K562 (cell line): ENCODE results near the gene DBNL. TPM values are rescaled to one million over a fixed set of nuclear protein-coding genes. Genes with fewer than 3 reads are reported as not detected.

ENCODE experiments used
- COPS2 ChIP-seq: fragments of 450-650 bp; conservative IDR thresholded peaks from 2 replicates; pipeline ENCODE4 v1.6.1; 2016; ENCODE audit warnings: mild to moderate bottlenecking, moderate library complexity
- EHMT2 ChIP-seq: fragments of 450-650 bp; IDR thresholded peaks from 2 replicates; pipeline ENCODE4 v1.6.1; 2018; ENCODE audit warnings: antibody characterized with exemption
- FOXA3 ChIP-seq, 2 experiments: fragments of 450-650 bp in 1 of 2; sonication (generic) in 1 of 2; formaldehyde crosslinking; IDR thresholded peaks in 1 of 2; conservative IDR thresholded peaks in 1 of 2; 2 replicates each; pipeline versions ENCODE4 v1.4.0 to v1.8.0; 2020 to 2022; ENCODE audit warnings: mild to moderate bottlenecking in 2 of 2, missing genetic modification reagents in 1 of 2
- MTA1 ChIP-seq: fragments of 450-650 bp; IDR thresholded peaks from 2 replicates; pipeline ENCODE4 v1.6.1; 2017; ENCODE audit warnings: borderline replicate concordance
- RAD21 ChIP-seq, 2 experiments: fragments of 250-450 bp in 1 of 2; fragments of 450-650 bp in 1 of 2; sonication (Bioruptor Pico) in 1 of 2; formaldehyde crosslinking in 1 of 2; IDR thresholded peaks in 1 of 2; conservative IDR thresholded peaks in 1 of 2; 2 replicates each; pipeline versions ENCODE4 v1.4.0 to v1.8.0; 2020 to 2022; ENCODE audit warnings: mild to moderate bottlenecking in 2 of 2, moderate library complexity in 1 of 2
- RFX7 ChIP-seq: fragments of 250-450 bp; sonication (Bioruptor Pico); IDR thresholded peaks from 2 replicates; pipeline ENCODE4 v1.5.1; 2021; ENCODE audit warnings: mild to moderate bottlenecking
- SMAD1 ChIP-seq: fragments of 150-350 bp; IDR thresholded peaks from 2 replicates; pipeline ENCODE4 v1.6.1; 2014; ENCODE audit warnings: low read length, low read depth; ENCODE audit not compliant: partially characterized antibody
- TCF3 ChIP-seq: sonication (generic); formaldehyde crosslinking; IDR thresholded peaks from 2 replicates; pipeline ENCODE4 v1.4.0; 2020; ENCODE audit warnings: mild to moderate bottlenecking, missing genetic modification reagents
- ZC3H4 ChIP-seq: sonication (generic); formaldehyde crosslinking; IDR thresholded peaks from 2 replicates; pipeline ENCODE4 v1.9.0; 2021; ENCODE audit warnings: missing genetic modification reagents, borderline replicate concordance
- ZNF146 ChIP-seq: IDR thresholded peaks from one replicate; pipeline ENCODE4 v1.6.1; 2018; ENCODE audit warnings: missing compliant biosample characterization; ENCODE audit not compliant: unreplicated experiment
- polyA plus RNA-seq, 8 experiments: library from polyadenylated mRNA; depleted of rRNA in 4 of 8; stranded (reverse) in 5 of 8; unstranded in 3 of 8; fragments of >200 nt; fragmentation: Nextera tagmentation in 2 of 8; fragmentation: Illumina TruSeq in 1 of 8; extraction: Ambion mirVana in 2 of 8; extraction: Trizol in 1 of 8; gene quantifications; 2 replicates each; pipeline versions ENCODE4 v1.2.1 to v1.2.3, GENCODE V29; 2011 to 2014; ENCODE audit warnings: inconsistent platforms in 1 of 8, missing spikeins in 1 of 8
- total RNA-seq, 7 experiments: library from RNA; depleted of rRNA in 6 of 7; stranded (reverse); fragments of >200 nt in 6 of 7; fragmentation: Illumina TruSeq in 2 of 7; extraction: Trizol in 2 of 7; gene quantifications; 2 replicates each; pipeline versions ENCODE4 v1.2.1 to v1.2.3, GENCODE V29; 2011 to 2021; ENCODE audit warnings: low replicate concordance in 1 of 7
- TF ChIP-seq, protein P1 (sequence below): fragments of 250-450 bp; sonication (Bioruptor Pico); IDR thresholded peaks from 2 replicates; pipeline ENCODE4 v1.8.0; 2022; ENCODE audit warnings: inconsistent platforms, mild to moderate bottlenecking, moderate library complexity, borderline replicate concordance
- TF ChIP-seq, protein P2 (sequence below): fragments of 450-650 bp; IDR thresholded peaks from 2 replicates; pipeline ENCODE4 v1.6.1; 2016; ENCODE audit warnings: antibody characterized with exemption
- TF ChIP-seq, protein P3 (sequence below): fragments of 250-450 bp; sonication (Bioruptor Pico); IDR thresholded peaks from 2 replicates; pipeline ENCODE4 v1.8.0; 2021; ENCODE audit warnings: moderate library complexity, mild to moderate bottlenecking, inconsistent platforms
- TF ChIP-seq, protein P4 (sequence below): fragments of 450-650 bp; conservative IDR thresholded peaks from 2 replicates; pipeline ENCODE4 v1.6.1; 2016; ENCODE audit warnings: missing genetic modification characterization, low read depth, mild to moderate bottlenecking, missing compliant biosample characterization, moderate library complexity
- TF ChIP-seq, protein P5 (sequence below): sonication (generic); formaldehyde crosslinking; IDR thresholded peaks from 2 replicates; pipeline ENCODE4 v1.5.0; 2020; ENCODE audit warnings: missing genetic modification reagents
- TF ChIP-seq, protein P6 (sequence below): fragments of 250-450 bp; sonication (Bioruptor Pico); IDR thresholded peaks from 2 replicates; pipeline ENCODE4 v1.4.0; 2020; ENCODE audit warnings: mild to moderate bottlenecking
- TF ChIP-seq, protein P7 (sequence below): IDR thresholded peaks from 2 replicates; pipeline ENCODE4 v1.6.1; 2011; ENCODE audit not compliant: insufficient read length; ENCODE audit errors: extremely low read depth

Gene DBNL
- total and polyA plus RNA-seq, 9 of the 15 experiments (the other 6 are each of a cell fraction or from before 2014, with no cell fraction given) = 1.9 to 65.1 (median 38.9) TPM

DNA sequence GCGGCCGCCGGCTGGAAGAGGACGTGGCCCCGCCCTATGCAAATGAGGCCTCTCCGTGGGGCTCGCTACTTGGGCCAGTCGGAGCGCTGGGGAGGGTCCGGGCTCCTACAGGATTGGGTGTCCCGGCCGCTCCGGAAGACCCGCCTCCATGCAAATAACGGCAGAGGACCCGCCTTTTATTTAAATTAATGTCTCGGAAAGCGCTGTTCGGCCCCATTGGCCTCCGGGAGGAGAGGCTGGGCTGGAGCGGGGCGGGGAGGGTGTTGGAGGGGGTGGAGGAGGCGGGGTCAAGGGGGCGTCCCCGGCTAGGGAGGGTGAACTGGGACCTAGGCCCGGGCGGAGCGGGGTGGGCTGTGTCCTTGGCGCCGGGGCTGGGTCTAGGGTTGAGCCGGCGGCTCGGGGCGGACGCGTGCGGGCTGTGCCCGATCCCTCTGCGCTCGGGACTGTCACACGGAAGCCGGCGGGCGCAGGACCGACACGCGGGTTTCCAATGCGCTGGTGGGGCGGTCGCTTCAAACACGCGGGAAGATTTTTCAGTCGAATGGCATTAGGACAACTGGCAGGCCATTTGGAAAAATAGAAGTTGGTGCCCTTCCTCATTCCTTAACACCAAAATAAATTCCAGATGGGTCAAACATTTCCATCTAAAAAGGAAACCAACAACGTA, 38.2 kb downstream of the DBNL start (continued):
- TF ChIP-seq SMAD1 = no peak
- TF ChIP-seq, protein P1, sequence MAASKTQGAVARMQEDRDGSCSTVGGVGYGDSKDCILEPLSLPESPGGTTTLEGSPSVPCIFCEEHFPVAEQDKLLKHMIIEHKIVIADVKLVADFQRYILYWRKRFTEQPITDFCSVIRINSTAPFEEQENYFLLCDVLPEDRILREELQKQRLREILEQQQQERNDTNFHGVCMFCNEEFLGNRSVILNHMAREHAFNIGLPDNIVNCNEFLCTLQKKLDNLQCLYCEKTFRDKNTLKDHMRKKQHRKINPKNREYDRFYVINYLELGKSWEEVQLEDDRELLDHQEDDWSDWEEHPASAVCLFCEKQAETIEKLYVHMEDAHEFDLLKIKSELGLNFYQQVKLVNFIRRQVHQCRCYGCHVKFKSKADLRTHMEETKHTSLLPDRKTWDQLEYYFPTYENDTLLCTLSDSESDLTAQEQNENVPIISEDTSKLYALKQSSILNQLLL = no peak
- TF ChIP-seq FOXA3 (CRISPR knock-in tag; conservative IDR thresholded peaks at IDR 0.05 in 1 of 2, IDR thresholded peaks at IDR 0.05 in 1 of 2) = no peak
- no peak for TF ChIP-seq ZNF146 (CRISPR knock-in tag)
- no peak for TF ChIP-seq RAD21 (CRISPR knock-in tag; conservative IDR thresholded peaks at IDR 0.05 in 1 of 2, IDR thresholded peaks at IDR 0.05 in 1 of 2)
- TF ChIP-seq ZC3H4 (CRISPR knock-in tag) = no peak
- TF ChIP-seq TCF3 = no peak
- TF ChIP-seq, protein P2, sequence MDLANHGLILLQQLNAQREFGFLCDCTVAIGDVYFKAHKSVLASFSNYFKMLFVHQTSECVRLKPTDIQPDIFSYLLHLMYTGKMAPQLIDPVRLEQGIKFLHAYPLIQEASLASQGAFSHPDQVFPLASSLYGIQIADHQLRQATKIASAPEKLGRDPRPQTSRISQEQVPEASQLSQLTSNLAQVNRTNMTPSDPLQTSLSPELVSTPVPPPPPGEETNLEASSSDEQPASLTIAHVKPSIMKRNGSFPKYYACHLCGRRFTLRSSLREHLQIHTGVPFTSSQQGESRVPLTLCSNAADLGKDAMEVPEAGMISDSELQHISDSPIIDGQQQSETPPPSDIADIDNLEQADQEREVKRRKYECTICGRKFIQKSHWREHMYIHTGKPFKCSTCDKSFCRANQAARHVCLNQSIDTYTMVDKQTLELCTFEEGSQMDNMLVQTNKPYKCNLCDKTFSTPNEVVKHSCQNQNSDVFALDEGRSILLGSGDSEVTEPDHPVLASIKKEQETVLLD = peak; percentile 70; the same call in 1 of the 2 replicates
- TF ChIP-seq, protein P3, sequence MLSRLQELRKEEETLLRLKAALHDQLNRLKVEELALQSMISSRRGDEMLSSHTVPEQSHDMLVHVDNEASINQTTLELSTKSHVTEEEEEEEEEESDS = no peak
- TF ChIP-seq, protein P4, sequence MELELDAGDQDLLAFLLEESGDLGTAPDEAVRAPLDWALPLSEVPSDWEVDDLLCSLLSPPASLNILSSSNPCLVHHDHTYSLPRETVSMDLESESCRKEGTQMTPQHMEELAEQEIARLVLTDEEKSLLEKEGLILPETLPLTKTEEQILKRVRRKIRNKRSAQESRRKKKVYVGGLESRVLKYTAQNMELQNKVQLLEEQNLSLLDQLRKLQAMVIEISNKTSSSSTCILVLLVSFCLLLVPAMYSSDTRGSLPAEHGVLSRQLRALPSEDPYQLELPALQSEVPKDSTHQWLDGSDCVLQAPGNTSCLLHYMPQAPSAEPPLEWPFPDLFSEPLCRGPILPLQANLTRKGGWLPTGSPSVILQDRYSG (tag) = no peak
- no peak for TF ChIP-seq MTA1
- TF ChIP-seq, protein P5, sequence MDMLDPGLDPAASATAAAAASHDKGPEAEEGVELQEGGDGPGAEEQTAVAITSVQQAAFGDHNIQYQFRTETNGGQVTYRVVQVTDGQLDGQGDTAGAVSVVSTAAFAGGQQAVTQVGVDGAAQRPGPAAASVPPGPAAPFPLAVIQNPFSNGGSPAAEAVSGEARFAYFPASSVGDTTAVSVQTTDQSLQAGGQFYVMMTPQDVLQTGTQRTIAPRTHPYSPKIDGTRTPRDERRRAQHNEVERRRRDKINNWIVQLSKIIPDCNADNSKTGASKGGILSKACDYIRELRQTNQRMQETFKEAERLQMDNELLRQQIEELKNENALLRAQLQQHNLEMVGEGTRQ (CRISPR knock-in tag) = no peak
- TF ChIP-seq EHMT2 = no peak
- TF ChIP-seq, protein P6, sequence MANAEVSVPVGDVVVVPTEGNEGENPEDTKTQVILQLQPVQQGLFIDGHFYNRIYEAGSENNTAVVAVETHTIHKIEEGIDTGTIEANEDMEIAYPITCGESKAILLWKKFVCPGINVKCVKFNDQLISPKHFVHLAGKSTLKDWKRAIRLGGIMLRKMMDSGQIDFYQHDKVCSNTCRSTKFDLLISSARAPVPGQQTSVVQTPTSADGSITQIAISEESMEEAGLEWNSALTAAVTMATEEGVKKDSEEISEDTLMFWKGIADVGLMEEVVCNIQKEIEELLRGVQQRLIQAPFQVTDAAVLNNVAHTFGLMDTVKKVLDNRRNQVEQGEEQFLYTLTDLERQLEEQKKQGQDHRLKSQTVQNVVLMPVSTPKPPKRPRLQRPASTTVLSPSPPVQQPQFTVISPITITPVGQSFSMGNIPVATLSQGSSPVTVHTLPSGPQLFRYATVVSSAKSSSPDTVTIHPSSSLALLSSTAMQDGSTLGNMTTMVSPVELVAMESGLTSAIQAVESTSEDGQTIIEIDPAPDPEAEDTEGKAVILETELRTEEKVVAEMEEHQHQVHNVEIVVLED (CRISPR knock-in tag) = no peak
- no peak for TF ChIP-seq RFX7
- TF ChIP-seq COPS2 = no peak
- TF ChIP-seq, protein P7, sequence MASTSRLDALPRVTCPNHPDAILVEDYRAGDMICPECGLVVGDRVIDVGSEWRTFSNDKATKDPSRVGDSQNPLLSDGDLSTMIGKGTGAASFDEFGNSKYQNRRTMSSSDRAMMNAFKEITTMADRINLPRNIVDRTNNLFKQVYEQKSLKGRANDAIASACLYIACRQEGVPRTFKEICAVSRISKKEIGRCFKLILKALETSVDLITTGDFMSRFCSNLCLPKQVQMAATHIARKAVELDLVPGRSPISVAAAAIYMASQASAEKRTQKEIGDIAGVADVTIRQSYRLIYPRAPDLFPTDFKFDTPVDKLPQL = no peak
